ENCODE results near the gene ADAM19.
A peak's percentile ranks its signal among the peaks of the same experiment; 100 is the strongest.

DNA sequence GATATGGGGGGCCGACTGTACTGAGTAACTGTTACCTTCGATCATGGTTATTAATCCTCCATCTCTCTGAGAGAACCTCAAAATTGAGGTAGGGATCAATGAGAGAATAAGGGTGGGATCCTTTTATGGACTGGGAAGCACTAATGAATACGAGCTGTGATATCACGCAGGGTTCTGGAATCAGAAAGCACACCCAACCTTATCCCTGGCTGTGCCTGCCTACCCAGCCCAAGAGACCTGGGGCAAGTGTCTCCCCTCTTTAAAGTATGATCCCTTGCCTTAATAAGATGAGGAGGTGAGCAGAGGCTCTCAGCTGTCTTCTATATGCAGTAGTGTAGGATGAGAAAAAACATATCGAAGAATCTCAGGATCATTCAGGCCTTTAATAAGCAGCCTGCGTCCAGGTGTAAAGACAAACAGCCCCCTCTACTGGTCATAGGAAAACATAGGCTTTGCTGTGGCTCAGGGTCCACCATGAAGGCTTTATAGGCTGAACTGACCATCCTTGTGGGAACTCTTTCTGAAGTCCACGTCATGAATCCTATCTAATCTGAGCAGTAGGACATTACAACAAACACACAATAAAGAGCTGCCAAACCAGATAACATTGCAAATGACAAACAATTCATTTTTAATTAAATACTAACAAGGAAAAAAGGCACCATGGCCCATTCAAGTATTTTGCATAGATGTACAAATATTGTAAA, 98.7 kb downstream of the ADAM19 start:
- no peak for TF ChIP-seq POLR2A (IDR thresholded peaks at IDR 0.05)
- TF ChIP-seq, protein P1, sequence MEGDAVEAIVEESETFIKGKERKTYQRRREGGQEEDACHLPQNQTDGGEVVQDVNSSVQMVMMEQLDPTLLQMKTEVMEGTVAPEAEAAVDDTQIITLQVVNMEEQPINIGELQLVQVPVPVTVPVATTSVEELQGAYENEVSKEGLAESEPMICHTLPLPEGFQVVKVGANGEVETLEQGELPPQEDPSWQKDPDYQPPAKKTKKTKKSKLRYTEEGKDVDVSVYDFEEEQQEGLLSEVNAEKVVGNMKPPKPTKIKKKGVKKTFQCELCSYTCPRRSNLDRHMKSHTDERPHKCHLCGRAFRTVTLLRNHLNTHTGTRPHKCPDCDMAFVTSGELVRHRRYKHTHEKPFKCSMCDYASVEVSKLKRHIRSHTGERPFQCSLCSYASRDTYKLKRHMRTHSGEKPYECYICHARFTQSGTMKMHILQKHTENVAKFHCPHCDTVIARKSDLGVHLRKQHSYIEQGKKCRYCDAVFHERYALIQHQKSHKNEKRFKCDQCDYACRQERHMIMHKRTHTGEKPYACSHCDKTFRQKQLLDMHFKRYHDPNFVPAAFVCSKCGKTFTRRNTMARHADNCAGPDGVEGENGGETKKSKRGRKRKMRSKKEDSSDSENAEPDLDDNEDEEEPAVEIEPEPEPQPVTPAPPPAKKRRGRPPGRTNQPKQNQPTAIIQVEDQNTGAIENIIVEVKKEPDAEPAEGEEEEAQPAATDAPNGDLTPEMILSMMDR (IDR thresholded peaks at IDR 0.05) = peak; percentile 33 to 88 (median 73)
